Measurements from ENCODE around the gene THSD4. TPM values are rescaled to one million over a fixed set of nuclear protein-coding genes. Genes with fewer than 3 reads are reported as not detected.

THSD4 gene
- total RNA-seq, 1 experiment from 2014 or later = 29.0 TPM

DNA sequence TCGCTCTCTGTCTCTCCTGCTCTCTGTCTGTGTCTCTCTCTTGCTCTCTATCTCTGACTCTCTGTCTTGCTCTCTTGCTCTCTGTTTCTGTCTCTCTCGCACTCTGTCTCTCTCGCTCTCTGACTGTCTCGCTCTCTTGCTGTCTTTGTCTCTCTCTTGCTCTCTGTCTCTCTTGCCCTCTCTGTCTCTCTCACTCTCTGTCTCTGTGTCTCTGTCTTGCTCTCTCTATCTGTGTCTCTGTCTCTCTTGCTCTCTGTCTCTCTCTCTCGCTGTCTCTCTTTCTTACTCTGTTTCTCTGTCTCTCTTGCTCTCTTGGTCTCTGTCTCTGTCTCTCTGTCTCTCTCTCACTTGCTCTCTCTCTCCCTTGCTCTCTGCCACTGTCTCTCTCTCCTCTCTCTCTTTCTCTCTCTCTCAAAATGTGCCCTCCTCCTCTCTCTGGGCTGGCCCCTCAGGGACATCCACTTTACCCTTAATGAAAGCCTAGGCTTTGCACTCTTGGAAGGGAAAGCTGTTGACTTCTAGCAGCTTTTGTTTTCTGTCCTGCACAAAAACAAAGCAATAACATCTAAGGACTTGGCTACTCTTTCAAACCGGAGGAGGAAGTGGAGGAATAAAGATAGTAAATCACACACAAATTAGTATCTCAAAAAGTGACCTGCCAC lies 621.1 kb downstream of the THSD4 start:
- Histone ChIP-seq H3K4me3 (ENCODE audit: low read length) (no peak overlapping the region), H3F3A (ENCODE audit: low read length, unreplicated experiment) (no peaks in the 10 kb centered on the region), H3K9me2 (replicated peaks; ENCODE audit: low read length) (no peaks in the 10 kb centered on the region), H3K4me2 (ENCODE audit: low read length) (no peak overlapping the region), H3K4me1 (ENCODE audit: insufficient read depth, low read length) (no peaks in the 10 kb centered on the region), H3K27ac (ENCODE audit: low read length) (no peak overlapping the region), H3K79me2 (ENCODE audit: low read length) (no peaks in the 10 kb centered on the region), H3K9me3 (ENCODE audit: low read length) (no peaks in the 10 kb centered on the region), H3K36me3 (ENCODE audit: low read depth, low read length) (no peaks in the 10 kb centered on the region), H4K20me1 (ENCODE audit: low read length) (no peaks in the 10 kb centered on the region), H3K27me3 (ENCODE audit: low read length) (no peaks in the 10 kb centered on the region), H2AFZ (ENCODE audit: low read length) (no peak overlapping the region), H3K9ac (ENCODE audit: low read length) (no peak overlapping the region)
- POLR2A ChIA-PET (ENCODE audit: unreplicated experiment) = no interaction called here
- no TSS peak for BruUV-seq (replicated peaks)
- DNase-seq (no peak), ATAC-seq (no peak)
- CTCF ChIA-PET = no interaction called here
- TF ChIP-seq EZH2 (IDR thresholded peaks at IDR 0.05; ENCODE audit: low read length, unreplicated experiment) (no peak), EZH2phosphoT487 (IDR thresholded peaks at IDR 0.05; ENCODE audit: borderline replicate concordance, low read length) (no peak)
- TF ChIP-seq, protein P1, sequence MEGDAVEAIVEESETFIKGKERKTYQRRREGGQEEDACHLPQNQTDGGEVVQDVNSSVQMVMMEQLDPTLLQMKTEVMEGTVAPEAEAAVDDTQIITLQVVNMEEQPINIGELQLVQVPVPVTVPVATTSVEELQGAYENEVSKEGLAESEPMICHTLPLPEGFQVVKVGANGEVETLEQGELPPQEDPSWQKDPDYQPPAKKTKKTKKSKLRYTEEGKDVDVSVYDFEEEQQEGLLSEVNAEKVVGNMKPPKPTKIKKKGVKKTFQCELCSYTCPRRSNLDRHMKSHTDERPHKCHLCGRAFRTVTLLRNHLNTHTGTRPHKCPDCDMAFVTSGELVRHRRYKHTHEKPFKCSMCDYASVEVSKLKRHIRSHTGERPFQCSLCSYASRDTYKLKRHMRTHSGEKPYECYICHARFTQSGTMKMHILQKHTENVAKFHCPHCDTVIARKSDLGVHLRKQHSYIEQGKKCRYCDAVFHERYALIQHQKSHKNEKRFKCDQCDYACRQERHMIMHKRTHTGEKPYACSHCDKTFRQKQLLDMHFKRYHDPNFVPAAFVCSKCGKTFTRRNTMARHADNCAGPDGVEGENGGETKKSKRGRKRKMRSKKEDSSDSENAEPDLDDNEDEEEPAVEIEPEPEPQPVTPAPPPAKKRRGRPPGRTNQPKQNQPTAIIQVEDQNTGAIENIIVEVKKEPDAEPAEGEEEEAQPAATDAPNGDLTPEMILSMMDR (conservative IDR thresholded peaks at IDR 0.05; ENCODE audit: low read depth, low read length) = no peak
- intact Hi-C loops (cut with micrococcal nuclease) = no loop called here

DNA sequence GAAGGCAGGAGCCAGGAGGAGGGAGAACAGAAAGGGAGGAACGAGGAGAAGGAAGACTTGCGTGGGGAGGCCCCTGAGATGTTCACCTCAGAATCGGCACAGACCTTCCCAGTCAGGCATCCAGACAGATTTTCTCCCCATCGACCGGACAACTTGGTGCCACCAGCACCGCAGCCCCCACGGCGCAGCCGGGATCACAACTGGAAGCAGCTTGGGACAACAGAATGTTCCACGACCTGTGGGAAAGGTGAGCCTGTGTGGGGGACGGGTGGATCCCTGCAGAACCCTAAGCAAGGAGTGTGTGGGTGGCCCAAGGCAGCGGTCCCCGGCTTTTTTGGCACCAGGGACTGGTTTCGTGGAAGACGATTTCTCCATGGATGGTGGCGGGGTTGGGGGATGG lies 622.5 kb downstream of the THSD4 start:
- no TSS peak for BruUV-seq (replicated peaks)
- TF ChIP-seq EZH2 (IDR thresholded peaks at IDR 0.05; ENCODE audit: low read length, unreplicated experiment) (no peak), EZH2phosphoT487 (IDR thresholded peaks at IDR 0.05; ENCODE audit: borderline replicate concordance, low read length) (no peak)
- TF ChIP-seq, protein P1 (conservative IDR thresholded peaks at IDR 0.05; ENCODE audit: low read depth, low read length) = no peak
- no peaks in the 10 kb centered on the region for H3K79me2 ChIP-seq (ENCODE audit: low read length)
- H4K20me1 ChIP-seq (ENCODE audit: low read length) = no peaks in the 10 kb centered on the region
- no peak overlapping the region for H3K9ac ChIP-seq (ENCODE audit: low read length)
- no peaks in the 10 kb centered on the region for H3K4me1 ChIP-seq (ENCODE audit: insufficient read depth, low read length)
- POLR2A ChIA-PET (ENCODE audit: unreplicated experiment) = no interaction called here
- H3K9me2 ChIP-seq (replicated peaks; ENCODE audit: low read length) = no peaks in the 10 kb centered on the region
- H3K4me2 ChIP-seq (ENCODE audit: low read length) = no peak overlapping the region
- no peaks in the 10 kb centered on the region for H3K36me3 ChIP-seq (ENCODE audit: low read depth, low read length)
- no peaks in the 10 kb centered on the region for H3F3A ChIP-seq (ENCODE audit: low read length, unreplicated experiment)
- ATAC-seq (no peak), DNase-seq (no peak)
- intact Hi-C loops (cut with micrococcal nuclease) = no loop called here
- H2AFZ ChIP-seq (ENCODE audit: low read length) = no peak overlapping the region
- H3K9me3 ChIP-seq (ENCODE audit: low read length) = no peaks in the 10 kb centered on the region
- no peaks in the 10 kb centered on the region for H3K27me3 ChIP-seq (ENCODE audit: low read length)
- H3K4me3 ChIP-seq (ENCODE audit: low read length) = no peak overlapping the region
- CTCF ChIA-PET = no interaction called here
- no peak overlapping the region for H3K27ac ChIP-seq (ENCODE audit: low read length)

DNA sequence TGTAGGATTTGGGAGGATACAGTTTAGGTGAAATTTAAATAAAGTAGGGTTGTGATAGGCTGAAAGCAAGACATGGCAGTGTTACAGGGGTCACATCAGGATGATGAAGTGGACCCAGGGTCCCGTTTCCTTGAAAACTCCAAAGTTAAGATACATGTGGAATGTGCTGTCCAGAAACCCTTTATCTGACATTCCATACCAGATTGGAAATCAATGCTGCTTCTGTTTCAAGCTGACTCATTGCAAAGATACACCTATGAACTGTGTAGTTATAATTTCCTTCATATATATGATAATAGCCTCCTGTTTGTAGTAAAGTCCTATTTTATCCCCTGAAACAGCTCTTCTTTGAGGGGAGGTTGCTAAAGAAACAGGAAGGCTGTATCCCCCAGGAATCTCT lies 624.1 kb downstream of the THSD4 start:
- no peaks in the 10 kb centered on the region for H3K79me2 ChIP-seq (ENCODE audit: low read length)
- no peak overlapping the region for H3K4me3 ChIP-seq (ENCODE audit: low read length)
- no peaks in the 10 kb centered on the region for H4K20me1 ChIP-seq (ENCODE audit: low read length)
- peaks cover 8% of the 10 kb centered on the region; the same call in 1 of the 2 replicates for H3K4me1 ChIP-seq (ENCODE audit: insufficient read depth, low read length)
- no peak overlapping the region for H3K4me2 ChIP-seq (ENCODE audit: low read length)
- no peaks in the 10 kb centered on the region for H3K9me3 ChIP-seq (ENCODE audit: low read length)
- CTCF ChIA-PET = no interaction called here
- TF ChIP-seq EZH2phosphoT487 (IDR thresholded peaks at IDR 0.05; ENCODE audit: borderline replicate concordance, low read length) (no peak), EZH2 (IDR thresholded peaks at IDR 0.05; ENCODE audit: low read length, unreplicated experiment) (no peak)
- TF ChIP-seq, protein P1 (conservative IDR thresholded peaks at IDR 0.05; ENCODE audit: low read depth, low read length) = no peak
- H3K27ac ChIP-seq (ENCODE audit: low read length) = no peak overlapping the region
- no peak for ATAC-seq
- H3K9ac ChIP-seq (ENCODE audit: low read length) = no peak overlapping the region
- no peak for DNase-seq
- H3K27me3 ChIP-seq (ENCODE audit: low read length) = no peaks in the 10 kb centered on the region
- no peak overlapping the region for H2AFZ ChIP-seq (ENCODE audit: low read length)
- no peaks in the 10 kb centered on the region for H3K9me2 ChIP-seq (replicated peaks; ENCODE audit: low read length)
- intact Hi-C loops (cut with micrococcal nuclease) = no loop called here
- no TSS peak for BruUV-seq (replicated peaks)
- POLR2A ChIA-PET (ENCODE audit: unreplicated experiment) = no interaction called here
- H3K36me3 ChIP-seq (ENCODE audit: low read depth, low read length) = no peaks in the 10 kb centered on the region
- H3F3A ChIP-seq (ENCODE audit: low read length, unreplicated experiment) = no peaks in the 10 kb centered on the region
